ENCODE results near the gene OBSCN.

Gene OBSCN

GRCh38 chr1:228373004-228373680 lies 165.3 kb downstream of the OBSCN start:
- TF ChIP-seq CTCF (IDR thresholded peaks at IDR 0.05) (no peak), ZFX (IDR thresholded peaks at IDR 0.05; ENCODE audit: borderline replicate concordance) (no peak)
- H3K27ac ChIP-seq: no peak overlapping the region

GRCh38 chr1:228373681-228374571 lies 166.1 kb downstream of the OBSCN start:
- TF ChIP-seq CTCF (IDR thresholded peaks at IDR 0.05) (no peak), ZFX (IDR thresholded peaks at IDR 0.05; ENCODE audit: borderline replicate concordance) (no peak)
- H3K27ac ChIP-seq: no peak overlapping the region

- no peak overlapping the region for H3K27ac ChIP-seq
- TF ChIP-seq ZFX (IDR thresholded peaks at IDR 0.05; ENCODE audit: borderline replicate concordance) (no peak), CTCF (IDR thresholded peaks at IDR 0.05) (no peak)
These were observed 167.1 kb downstream of the OBSCN start for GRCh38 chr1:228374711-228375577.

- H3K27ac ChIP-seq: no peak overlapping the region
- TF ChIP-seq ZFX (IDR thresholded peaks at IDR 0.05; ENCODE audit: borderline replicate concordance): no peak
- TF ChIP-seq CTCF (IDR thresholded peaks at IDR 0.05): no peak
These were observed 167.9 kb downstream of the OBSCN start for GRCh38 chr1:228375578-228376261.

GRCh38 chr1:228376262-228376628 lies 168.4 kb downstream of the OBSCN start:
- H3K27ac ChIP-seq: no peak overlapping the region

More at GRCh38 chr1:228376262-228376628, 168.4 kb downstream of the OBSCN start:
- TF ChIP-seq ZFX (IDR thresholded peaks at IDR 0.05; ENCODE audit: borderline replicate concordance) (no peak), CTCF (IDR thresholded peaks at IDR 0.05) (no peak)

All from 22Rv1 (cell line).